ENCODE measurements around the gene NCR3LG1. TPM values are rescaled to one million over a fixed set of nuclear protein-coding genes. Genes with fewer than 3 reads are reported as not detected.

NCR3LG1 gene
- total and polyA plus RNA-seq, 2 of the 8 experiments (the other 6 are each of a cell fraction or from before 2014, with no cell fraction given), result 0.68 to 1.9 TPM

DNA sequence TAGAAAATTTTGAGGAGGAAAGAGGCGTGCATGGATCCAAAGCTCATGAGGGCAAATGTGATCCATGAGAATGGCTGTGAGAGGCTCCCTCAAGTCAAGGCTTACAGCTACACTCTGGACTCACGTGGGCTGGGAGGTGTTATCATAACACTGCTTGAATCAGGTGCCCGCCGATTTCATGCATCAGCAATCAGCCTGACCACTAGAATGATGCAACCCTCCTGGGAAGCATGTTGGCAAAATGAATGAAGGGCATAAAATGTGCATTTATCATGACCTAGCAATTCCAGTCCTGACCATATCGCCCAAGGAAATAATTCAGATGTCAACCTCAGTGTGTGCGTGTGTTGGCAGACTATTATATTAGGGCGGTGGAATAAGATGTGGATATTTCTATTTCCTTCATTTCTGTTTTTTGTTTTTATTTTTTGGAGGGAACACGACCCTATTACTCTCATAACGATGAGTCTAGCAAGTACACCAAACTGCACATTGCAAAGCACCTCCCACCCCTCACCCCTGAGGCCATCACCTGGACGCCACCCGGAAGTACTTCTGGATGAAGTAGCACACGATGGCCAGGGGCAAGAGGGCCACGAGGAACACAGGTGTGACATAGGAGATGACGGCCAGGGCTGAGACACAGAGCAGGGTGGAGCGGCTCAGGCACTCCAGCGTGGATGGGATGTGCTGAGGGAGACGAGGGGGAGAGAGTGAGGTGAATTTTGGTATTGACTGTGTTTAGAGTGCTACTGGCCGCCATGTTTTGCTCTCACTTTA, 52.6 kb downstream of the NCR3LG1 start:
- Histone ChIP-seq H3K14ac (ENCODE audit: insufficient read length) (no peak overlapping the region), H3K27ac (ENCODE audit: low read depth, low read length) (no peak overlapping the region), H3K9ac (replicated peaks in 1 of 4; ENCODE audit: extremely low read depth in 1 of 4, low read depth in 3 of 4, low read length in 3 of 4) (no peak overlapping the region), H3K9me3 (ENCODE audit: insufficient read depth in 2 of 2, low read depth in 1 of 2, low read length in 1 of 2) (no peaks in the 10 kb centered on the region), H3K79me1 (ENCODE audit: low read depth, low read length) (no peaks in the 10 kb centered on the region), H3K56ac (replicated peaks; ENCODE audit: insufficient read length, low read depth, low read length) (no peak overlapping the region), H3K27me3 (replicated peaks in 1 of 4; ENCODE audit: control insufficient read depth in 3 of 4, extremely low read depth in 1 of 4, insufficient read depth in 3 of 4, low read length in 3 of 4) (no peaks in the 10 kb centered on the region), H4K91ac (replicated peaks; ENCODE audit: insufficient read length, low read length) (no peak overlapping the region), H2BK20ac (ENCODE audit: low read length) (no peak overlapping the region), H4K20me1 (replicated peaks in 1 of 2; ENCODE audit: control insufficient read depth in 1 of 2, insufficient read depth in 2 of 2, low read length in 2 of 2) (no peaks in the 10 kb centered on the region), H3K23me2 (ENCODE audit: low read depth, low read length) (no peaks in the 10 kb centered on the region), H2BK12ac (ENCODE audit: low read depth, low read length) (no peak overlapping the region), H4K5ac (ENCODE audit: insufficient read length, low read depth, low read length) (no peak overlapping the region), H3K4me2 (ENCODE audit: insufficient read depth in 1 of 2, low read depth in 2 of 2, low read length in 2 of 2) (no peak overlapping the region), H2AK5ac (ENCODE audit: low read depth, low read length) (no peak overlapping the region), H3K4ac (replicated peaks; ENCODE audit: insufficient read length, low read depth, low read length) (no peak overlapping the region), H2BK15ac (ENCODE audit: low read length) (no peak overlapping the region), H2BK120ac (replicated peaks; ENCODE audit: low read depth, low read length) (no peak overlapping the region), H3K23ac (ENCODE audit: insufficient read length) (no peak overlapping the region), H4K8ac (ENCODE audit: extremely low read depth, insufficient read depth, low read length) (no peak overlapping the region), H3K18ac (ENCODE audit: extremely low read depth, low read length) (no peak overlapping the region), H3K79me2 (ENCODE audit: control insufficient read depth in 1 of 2, insufficient read depth in 2 of 2, low read length in 2 of 2) (no peaks in the 10 kb centered on the region), H3K4me3 (ENCODE audit: extremely low read depth in 1 of 4, insufficient read depth in 2 of 4, low read depth in 3 of 4, low read length in 4 of 4) (no peak overlapping the region), H3K36me3 (ENCODE audit: control insufficient read depth in 2 of 4, insufficient read depth in 4 of 4, low read length in 3 of 4) (no peaks in the 10 kb centered on the region), H2BK5ac (ENCODE audit: low read depth, low read length) (no peak overlapping the region), H2AFZ (ENCODE audit: low read length) (no peak overlapping the region), H3K4me1 (replicated peaks in 1 of 4; ENCODE audit: control insufficient read depth in 3 of 4, insufficient read depth in 4 of 4, low read length in 3 of 4) (no peaks in the 10 kb centered on the region)
- FAIRE-seq (no peak), DNase-seq (ENCODE audit: low read depth in 1 of 2, low spot score in 2 of 2) (no peak)
- WGBS, 2 experiments (ENCODE audit: extremely low coverage in 1 of 2, insufficient coverage in 1 of 2, insufficient read length in 1 of 2, insufficient replicate concordance in 2 of 2, low coverage in 1 of 2, low lambda C conversion rate in 2 of 2, missing lambda C conversion rate in 1 of 2), result 89% methylated on average over 18 of the region's 18 CpGs; no CpG with 5 or more reads in 1 of the 2 experiments
- ChIA-PET POLR2A (ENCODE audit: partially characterized antibody) (interaction anchor here (1.4 kb wide), 1 partner anchor 61 kb away, joined by 3 read pairs; no protein-coding TSS in a partner anchor), CTCF (ENCODE audit: partially characterized antibody) (interaction anchor here (0.8 to 38.8 kb wide), 11 partner anchors 7 to 108 kb away, joined by 3 to 1414 read pairs (median 10); no protein-coding TSS in a partner anchor)
- TF ChIP-seq JUND (IDR thresholded peaks at IDR 0.05; ENCODE audit: low read length) (no peak), RXRA (IDR thresholded peaks at IDR 0.05; ENCODE audit: insufficient read depth, low read depth, low read length) (no peak), CHD1 (IDR thresholded peaks at IDR 0.05; ENCODE audit: low read depth, low read length) (no peak), TCF12 (IDR thresholded peaks at IDR 0.05; ENCODE audit: low read depth, low read length) (no peak), JUN (IDR thresholded peaks at IDR 0.05; ENCODE audit: low read depth, low read length) (no peak), SRF (IDR thresholded peaks at IDR 0.05; ENCODE audit: low read depth, low read length) (no peak), GTF2F1 (IDR thresholded peaks at IDR 0.05; ENCODE audit: borderline replicate concordance, low read depth, low read length) (no peak), BRCA1 (IDR thresholded peaks at IDR 0.05; ENCODE audit: low read depth, low read length) (no peak), ZNF274 (IDR thresholded peaks at IDR 0.05; ENCODE audit: borderline replicate concordance, extremely low read depth, low read length) (no peak), SUZ12 (IDR thresholded peaks at IDR 0.05; ENCODE audit: low read length) (no peak), EZH2 (IDR thresholded peaks at IDR 0.05; ENCODE audit: low read depth, low read length, severe bottlenecking) (no peak), BACH1 (IDR thresholded peaks at IDR 0.05; ENCODE audit: low read length) (no peak)
- TF ChIP-seq, protein P1, sequence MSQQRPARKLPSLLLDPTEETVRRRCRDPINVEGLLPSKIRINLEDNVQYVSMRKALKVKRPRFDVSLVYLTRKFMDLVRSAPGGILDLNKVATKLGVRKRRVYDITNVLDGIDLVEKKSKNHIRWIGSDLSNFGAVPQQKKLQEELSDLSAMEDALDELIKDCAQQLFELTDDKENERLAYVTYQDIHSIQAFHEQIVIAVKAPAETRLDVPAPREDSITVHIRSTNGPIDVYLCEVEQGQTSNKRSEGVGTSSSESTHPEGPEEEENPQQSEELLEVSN (IDR thresholded peaks at IDR 0.05), result no peak

All from H1 (cell line).